Testis (tissue), 2 donors: Measurements from ENCODE around the gene FOXO1.

Experiments
- CTCF ChIP-seq, 3 experiments: fragments of 450-650 bp in 2 of 3; fragments of 200-600 bp in 1 of 3; sonication (generic) in 1 of 3; IDR thresholded peaks; one replicate each; pipeline ENCODE4 v1.5.1; 2016 to 2019; ENCODE audit warnings: antibody characterized with exemption in 3 of 3, mild to moderate bottlenecking in 2 of 3, moderate library complexity in 1 of 3
- POLR2A ChIP-seq: fragments of 450-650 bp; IDR thresholded peaks from one replicate; pipeline ENCODE4 v1.6.1; 2017; ENCODE audit warnings: antibody characterized with exemption, mild to moderate bottlenecking, moderate library complexity

GRCh38 chr13:40631605-40632004, 34.8 kb downstream of the FOXO1 start:
- TF ChIP-seq CTCF (IDR thresholded peaks at IDR 0.05) = no peak
- no peak for TF ChIP-seq POLR2A
